Activated CD4-positive, alpha-beta T cell treated with anti-CD3 and anti-CD28 coated beads, Interleukin-2, amount 50 U/mL, for 48 hours (primary cell): Measurements from ENCODE around the gene MAB21L1.

Source experiments
- DNase-seq, 2 experiments: peaks; one replicate each; pipeline ENCODE4 v3.0.0-alpha.2; 2020

The MAB21L1 gene

GRCh38 chr13:35475960-35476943 lies at the start of gene MAB21L1:
MAB21L1 (minus strand) TSS chr13:35476689; CDS start chr13:35476138, 551 bp downstream.
- DNase-seq = peak; percentile 4 to 5

GRCh38 chr13:35524171-35524570 lies 47.7 kb upstream of the MAB21L1 start:
- no peak for DNase-seq

GRCh38 chr13:35518337-35518946 lies 42.0 kb upstream of the MAB21L1 start:
- DNase-seq = no peak

GRCh38 chr13:35514801-35515502 lies 38.5 kb upstream of the MAB21L1 start:
- DNase-seq = no peak

- no peak for DNase-seq
Measured at GRCh38 chr13:35514061-35514477, 37.6 kb upstream of the MAB21L1 start.

GRCh38 chr13:35512271-35512920 lies 35.9 kb upstream of the MAB21L1 start:
- no peak for DNase-seq

- DNase-seq = no peak
Measured at GRCh38 chr13:35502456-35502855, 26.0 kb upstream of the MAB21L1 start.

- no peak for DNase-seq
Measured at GRCh38 chr13:35501661-35502235, 25.3 kb upstream of the MAB21L1 start.

GRCh38 chr13:35500144-35500543 lies 23.7 kb upstream of the MAB21L1 start:
- DNase-seq = no peak

- DNase-seq = no peak
Measured at GRCh38 chr13:35499676-35500075, 23.2 kb upstream of the MAB21L1 start.

GRCh38 chr13:35499196-35499662 lies 22.7 kb upstream of the MAB21L1 start:
- no peak for DNase-seq

GRCh38 chr13:35498231-35498630 lies 21.7 kb upstream of the MAB21L1 start:
- DNase-seq = no peak

- no peak for DNase-seq
Measured at GRCh38 chr13:35496761-35497386, 20.4 kb upstream of the MAB21L1 start.

- DNase-seq = no peak
Measured at GRCh38 chr13:35496006-35496405, 19.5 kb upstream of the MAB21L1 start.

- no peak for DNase-seq
Measured at GRCh38 chr13:35489050-35489449, 12.6 kb upstream of the MAB21L1 start.

GRCh38 chr13:35485424-35485823 lies 8.9 kb upstream of the MAB21L1 start:
- DNase-seq = no peak

- no peak for DNase-seq
Measured at GRCh38 chr13:35484384-35484783, 7.9 kb upstream of the MAB21L1 start.

- no peak for DNase-seq
Measured at GRCh38 chr13:35483761-35484160, 7.3 kb upstream of the MAB21L1 start.

- no peak for DNase-seq
Measured at GRCh38 chr13:35482527-35482926, 6.0 kb upstream of the MAB21L1 start.

GRCh38 chr13:35481777-35482176 lies 5.3 kb upstream of the MAB21L1 start:
- DNase-seq = no peak

GRCh38 chr13:35480346-35480745 lies 3.9 kb upstream of the MAB21L1 start:
- DNase-seq = no peak

- no peak for DNase-seq
Measured at GRCh38 chr13:35479706-35480105, 3.2 kb upstream of the MAB21L1 start.
